H9 (cell line): Measurements from ENCODE around the gene RPAP2. TPM values are rescaled to one million over a fixed set of nuclear protein-coding genes. Genes with fewer than 3 reads are reported as not detected.

Experiments used
- DNase-seq: peaks from one replicate; pipeline ENCODE4 v3.0.0-alpha.2; 2017
- H2AFZ ChIP-seq: one replicate; pipeline ENCODE4 v1.6.1; 2013; ENCODE audit warnings: mild to moderate bottlenecking, low read length, control low read depth, moderate library complexity
- H2AK5ac ChIP-seq: 2 replicates; pipeline ENCODE4 v1.6.1; 2013; ENCODE audit warnings: low read length, control low read depth, mixed read lengths; ENCODE audit not compliant: insufficient read length
- H2BK120ac ChIP-seq: one replicate; pipeline ENCODE4 v1.6.1; 2013; ENCODE audit warnings: low read depth, mild to moderate bottlenecking, low read length, control low read depth, inconsistent platforms; ENCODE audit not compliant: poor library complexity, severe bottlenecking
- H2BK12ac ChIP-seq: 2 replicates; pipeline ENCODE4 v1.6.1; 2013; ENCODE audit warnings: low read length, control low read depth, mixed read lengths, low read depth; ENCODE audit not compliant: insufficient read length
- H2BK15ac ChIP-seq: 2 replicates; pipeline ENCODE4 v1.6.1; 2013; ENCODE audit warnings: low read depth, low read length, control low read depth
- H2BK20ac ChIP-seq: one replicate; pipeline ENCODE4 v1.6.1; 2013; ENCODE audit warnings: low read depth, mild to moderate bottlenecking, low read length, control low read depth, inconsistent platforms; ENCODE audit not compliant: poor library complexity, severe bottlenecking
- H2BK5ac ChIP-seq: 2 replicates; pipeline ENCODE4 v1.6.1; 2013; ENCODE audit warnings: low read length, control low read depth, mixed read lengths; ENCODE audit not compliant: insufficient read length
- H3K14ac ChIP-seq: 2 replicates; pipeline ENCODE4 v1.6.1; 2013; ENCODE audit warnings: low read length, control low read depth; ENCODE audit not compliant: insufficient read depth
- H3K18ac ChIP-seq: 2 replicates; pipeline ENCODE4 v1.6.1; 2013; ENCODE audit warnings: low read depth, mild to moderate bottlenecking, mixed read lengths, low read length, control low read depth; ENCODE audit not compliant: insufficient read length
- H3K23ac ChIP-seq: 2 replicates; pipeline ENCODE4 v1.6.1; 2013; ENCODE audit warnings: low read length, control low read depth, mixed read lengths, low read depth; ENCODE audit not compliant: insufficient read length
- H3K23me2 ChIP-seq: 2 replicates; pipeline ENCODE4 v1.6.1; 2013; ENCODE audit warnings: low read depth, mild to moderate bottlenecking, mixed read lengths, low read length, control low read depth; ENCODE audit not compliant: insufficient read length, poor library complexity, severe bottlenecking
- H3K27ac ChIP-seq: 2 replicates; pipeline ENCODE4 v1.5.1; 2013; ENCODE audit warnings: low read length, control low read depth, mixed read lengths, low read depth; ENCODE audit not compliant: insufficient read length
- H3K27me3 ChIP-seq: 2 replicates; pipeline ENCODE4 v1.6.1; 2013; ENCODE audit warnings: low read length, control low read depth, inconsistent platforms; ENCODE audit not compliant: insufficient read depth
- H3K4ac ChIP-seq: 2 replicates; pipeline ENCODE4 v1.6.1; 2013; ENCODE audit warnings: low read depth, mild to moderate bottlenecking, control low read depth, inconsistent platforms, low read length, moderate library complexity
- H3K4me1 ChIP-seq: 2 replicates; pipeline ENCODE4 v1.6.1; 2013; ENCODE audit warnings: low read length, control low read depth, inconsistent platforms; ENCODE audit not compliant: insufficient read depth
- H3K4me2 ChIP-seq: 2 replicates; pipeline ENCODE4 v1.6.1; 2013; ENCODE audit warnings: low read length, control low read depth, mixed read lengths; ENCODE audit not compliant: insufficient read length, insufficient read depth
- H3K56ac ChIP-seq: 2 replicates; pipeline ENCODE4 v1.6.1; 2013; ENCODE audit warnings: low read depth, mild to moderate bottlenecking, mixed read lengths, low read length, control low read depth; ENCODE audit not compliant: insufficient read length
- H3K79me1 ChIP-seq: 2 replicates; pipeline ENCODE4 v1.6.1; 2013; ENCODE audit warnings: low read depth, mild to moderate bottlenecking, moderate library complexity, low read length, control low read depth, inconsistent platforms; ENCODE audit not compliant: insufficient read depth, poor library complexity, severe bottlenecking
- H3K79me2 ChIP-seq: 2 replicates; pipeline ENCODE4 v1.6.1; 2013; ENCODE audit warnings: low read length, control low read depth, inconsistent platforms; ENCODE audit not compliant: insufficient read depth
- H3K9ac ChIP-seq: 2 replicates; pipeline ENCODE4 v1.6.1; 2013; ENCODE audit warnings: low read length, control low read depth, mixed read lengths; ENCODE audit not compliant: insufficient read length; ENCODE audit errors: extremely low read depth
- H3K9me3 ChIP-seq: one replicate; pipeline ENCODE4 v1.6.1; 2013; ENCODE audit warnings: low read depth, low read length, inconsistent platforms; ENCODE audit not compliant: control insufficient read depth
- H3T11ph ChIP-seq: one replicate; pipeline ENCODE4 v1.6.1; 2013; ENCODE audit warnings: mild to moderate bottlenecking, low read length, control low read depth, inconsistent platforms
- H4K20me1 ChIP-seq: one replicate; pipeline ENCODE4 v1.6.1; 2013; ENCODE audit not compliant: control insufficient read depth, insufficient read length, insufficient read depth
- H4K5ac ChIP-seq: 2 replicates; pipeline ENCODE4 v1.6.1; 2013; ENCODE audit warnings: low read depth, mild to moderate bottlenecking, mixed read lengths, low read length, control low read depth; ENCODE audit not compliant: insufficient read length
- H4K8ac ChIP-seq: replicated peaks from 2 replicates; pipeline ENCODE4 v1.6.1; 2013; ENCODE audit warnings: low read length, control low read depth, mixed read lengths, low read depth; ENCODE audit not compliant: insufficient read length
- H4K91ac ChIP-seq: 2 replicates; pipeline ENCODE4 v1.6.1; 2013; ENCODE audit warnings: low read depth, mild to moderate bottlenecking, moderate library complexity, mixed read lengths, low read length, control low read depth; ENCODE audit not compliant: insufficient read length
- H3K27ac Mint-ChIP-seq, 3 experiments: 2 replicates in 2 of 3; 3 replicates in 1 of 3; pipeline ENCODE4 v1.8.0; 2020 to 2021; ENCODE audit warnings: mixed read lengths in 3 of 3, mild to moderate bottlenecking in 1 of 3, moderate library complexity in 1 of 3
- H3K27me3 Mint-ChIP-seq: 2 replicates; pipeline ENCODE4 v1.8.0; 2021; ENCODE audit warnings: low read depth, mild to moderate bottlenecking, moderate library complexity, mixed read lengths
- H3K36me3 Mint-ChIP-seq, 3 experiments: 2 replicates in 2 of 3; 3 replicates in 1 of 3; pipeline ENCODE4 v1.8.0; 2020 to 2021; ENCODE audit warnings: low read depth in 3 of 3, mixed read lengths in 3 of 3; ENCODE audit not compliant: insufficient read depth in 1 of 3
- H3K4me1 Mint-ChIP-seq, 2 experiments: 2 replicates each; pipeline ENCODE4 v1.8.0; 2020; ENCODE audit warnings: mixed read lengths in 2 of 2
- H3K4me3 Mint-ChIP-seq, 2 experiments: 2 replicates in 1 of 2; 3 replicates in 1 of 2; pipeline ENCODE4 v1.8.0; 2020 to 2021; ENCODE audit warnings: mild to moderate bottlenecking in 2 of 2, mixed read lengths in 2 of 2, moderate library complexity in 1 of 2
- H3K9me3 Mint-ChIP-seq, 2 experiments: 2 replicates in 1 of 2; 3 replicates in 1 of 2; pipeline ENCODE4 v1.8.0; 2020; ENCODE audit warnings: mild to moderate bottlenecking in 2 of 2, mixed read lengths in 2 of 2, moderate library complexity in 1 of 2
- total RNA-seq: library from RNA; stranded (reverse); gene quantifications from 2 replicates; pipeline ENCODE4 v1.2.1, GENCODE V29; 2021
- TF ChIP-seq, protein P1 (sequence below): fragments of 200-600 bp; sonication (generic); conservative IDR thresholded peaks from 3 replicates; pipeline ENCODE4 v1.8.0; 2021; ENCODE audit warnings: antibody characterized with exemption, mild to moderate bottlenecking

Gene RPAP2
- total RNA-seq, 1 experiment from 2014 or later = 27.4 TPM

- Histone ChIP-seq H4K5ac (no peak overlapping the region), H2BK20ac (no peak overlapping the region), H4K8ac (no peak overlapping the region), H3K4me1 (no peaks in the 10 kb centered on the region), H3K27ac (no peak overlapping the region), H2BK12ac (no peak overlapping the region), H3K9ac (no peak overlapping the region), H2AK5ac (no peak overlapping the region), H2BK15ac (no peak overlapping the region), H2BK5ac (no peak overlapping the region), H3K4ac (no peak overlapping the region), H3K14ac (no peak overlapping the region), H3K4me2 (no peak overlapping the region), H4K20me1 (no peaks in the 10 kb centered on the region), H3K79me1 (no peaks in the 10 kb centered on the region), H2BK120ac (no peak overlapping the region), H3T11ph (no peak overlapping the region), H3K79me2 (no peaks in the 10 kb centered on the region), H3K27me3 (no peaks in the 10 kb centered on the region), H3K9me3 (no peaks in the 10 kb centered on the region), H3K23me2 (no peaks in the 10 kb centered on the region), H3K23ac (no peak overlapping the region), H2AFZ (no peak overlapping the region), H3K56ac (no peak overlapping the region), H4K91ac (no peak overlapping the region), H3K18ac (no peak overlapping the region)
- Mint-ChIP-seq H3K9me3 (peaks cover 30 to 31% of the 10 kb centered on the region in 2 experiments), H3K4me3 (no peak overlapping the region), H3K27ac (no peak overlapping the region), H3K27me3 (no peaks in the 10 kb centered on the region), H3K36me3 (peaks cover 59 to 71% (median 70%) of the 10 kb centered on the region in 3 experiments), H3K4me1 (peaks cover 0 to 4% of the 10 kb centered on the region in 2 experiments; a peak in 2 of 4 replicates)
- DNase-seq = no peak
- TF ChIP-seq, protein P1, sequence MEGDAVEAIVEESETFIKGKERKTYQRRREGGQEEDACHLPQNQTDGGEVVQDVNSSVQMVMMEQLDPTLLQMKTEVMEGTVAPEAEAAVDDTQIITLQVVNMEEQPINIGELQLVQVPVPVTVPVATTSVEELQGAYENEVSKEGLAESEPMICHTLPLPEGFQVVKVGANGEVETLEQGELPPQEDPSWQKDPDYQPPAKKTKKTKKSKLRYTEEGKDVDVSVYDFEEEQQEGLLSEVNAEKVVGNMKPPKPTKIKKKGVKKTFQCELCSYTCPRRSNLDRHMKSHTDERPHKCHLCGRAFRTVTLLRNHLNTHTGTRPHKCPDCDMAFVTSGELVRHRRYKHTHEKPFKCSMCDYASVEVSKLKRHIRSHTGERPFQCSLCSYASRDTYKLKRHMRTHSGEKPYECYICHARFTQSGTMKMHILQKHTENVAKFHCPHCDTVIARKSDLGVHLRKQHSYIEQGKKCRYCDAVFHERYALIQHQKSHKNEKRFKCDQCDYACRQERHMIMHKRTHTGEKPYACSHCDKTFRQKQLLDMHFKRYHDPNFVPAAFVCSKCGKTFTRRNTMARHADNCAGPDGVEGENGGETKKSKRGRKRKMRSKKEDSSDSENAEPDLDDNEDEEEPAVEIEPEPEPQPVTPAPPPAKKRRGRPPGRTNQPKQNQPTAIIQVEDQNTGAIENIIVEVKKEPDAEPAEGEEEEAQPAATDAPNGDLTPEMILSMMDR = no peak
Measured at GRCh38 chr1:92324784-92325183, 25.9 kb downstream of the RPAP2 start.
